Measurements from ENCODE around the gene BDKRB1. TPM values are rescaled to one million over a fixed set of nuclear protein-coding genes. Genes with fewer than 3 reads are reported as not detected.

Gene BDKRB1
- polyA plus RNA-seq, 3 donors: not detected

DNA sequence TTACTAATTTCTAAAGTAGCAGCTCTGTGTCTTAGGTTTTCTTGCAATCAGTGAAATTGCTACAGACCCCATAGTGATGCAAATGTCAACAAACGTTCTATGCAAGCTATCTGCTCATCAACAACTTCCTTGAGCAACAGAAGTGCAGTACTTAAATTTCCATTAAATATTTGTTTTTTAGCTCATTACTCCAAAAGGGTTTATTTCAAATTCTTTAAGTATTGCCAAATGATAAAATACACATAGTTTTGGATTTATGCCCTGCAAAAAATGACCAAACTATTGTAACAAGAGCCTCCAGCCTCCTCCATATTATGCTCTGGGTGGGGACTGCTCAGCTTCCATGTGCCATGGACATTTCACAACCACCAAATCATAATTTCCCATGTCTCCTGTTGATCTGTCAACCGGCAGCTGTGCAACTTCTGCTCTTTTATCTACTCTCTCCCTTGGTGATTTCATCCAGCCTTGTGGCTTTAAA lies 4.4 kb downstream of the BDKRB1 start:
- Histone ChIP-seq H3K27me3 (ENCODE audit: control insufficient read depth in 2 of 2, insufficient read depth in 2 of 2, low read length in 2 of 2) (no peaks in the 10 kb centered on the region), H3K4me3 (replicated peaks in 1 of 3; ENCODE audit: low read depth in 2 of 3, low read length in 3 of 3) (no peak overlapping the region), H3K4me2 (replicated peaks; ENCODE audit: extremely low read depth, low read length, poor library complexity, severe bottlenecking) (no peak overlapping the region), H3K9me3 (replicated peaks in 1 of 2; ENCODE audit: control insufficient read depth in 1 of 2, insufficient read depth in 1 of 2, low read length in 2 of 2) (no peaks in the 10 kb centered on the region), H3K27ac (ENCODE audit: low read depth in 1 of 2, low read length in 2 of 2) (no peak overlapping the region), H3K9ac (ENCODE audit: insufficient read depth, low read length, poor library complexity, severe bottlenecking) (no peak overlapping the region), H3K36me3 (replicated peaks in 1 of 2; ENCODE audit: control insufficient read depth in 1 of 2, insufficient read depth in 2 of 2, low read length in 2 of 2) (no peaks in the 10 kb centered on the region), H3K4me1 (ENCODE audit: control insufficient read depth in 1 of 2, insufficient read depth in 2 of 2, low read length in 2 of 2) (no peaks in the 10 kb centered on the region), H3K79me2 (ENCODE audit: insufficient read depth, low read length) (no peaks in the 10 kb centered on the region), H4K20me1 (ENCODE audit: insufficient read depth, low read length) (no peaks in the 10 kb centered on the region), H2AFZ (ENCODE audit: insufficient read depth, low read depth, low read length, poor library complexity, severe bottlenecking) (no peak overlapping the region)
- H3K27ac Mint-ChIP-seq: no peak overlapping the region
- no peak for DNase-seq
- peaks cover 0 to 8% (median 2%) of the 10 kb centered on the region in 7 donors for H3K9me3 Mint-ChIP-seq
- no peaks in the 10 kb centered on the region for H3K4me1 Mint-ChIP-seq
- TF ChIP-seq, protein P1, sequence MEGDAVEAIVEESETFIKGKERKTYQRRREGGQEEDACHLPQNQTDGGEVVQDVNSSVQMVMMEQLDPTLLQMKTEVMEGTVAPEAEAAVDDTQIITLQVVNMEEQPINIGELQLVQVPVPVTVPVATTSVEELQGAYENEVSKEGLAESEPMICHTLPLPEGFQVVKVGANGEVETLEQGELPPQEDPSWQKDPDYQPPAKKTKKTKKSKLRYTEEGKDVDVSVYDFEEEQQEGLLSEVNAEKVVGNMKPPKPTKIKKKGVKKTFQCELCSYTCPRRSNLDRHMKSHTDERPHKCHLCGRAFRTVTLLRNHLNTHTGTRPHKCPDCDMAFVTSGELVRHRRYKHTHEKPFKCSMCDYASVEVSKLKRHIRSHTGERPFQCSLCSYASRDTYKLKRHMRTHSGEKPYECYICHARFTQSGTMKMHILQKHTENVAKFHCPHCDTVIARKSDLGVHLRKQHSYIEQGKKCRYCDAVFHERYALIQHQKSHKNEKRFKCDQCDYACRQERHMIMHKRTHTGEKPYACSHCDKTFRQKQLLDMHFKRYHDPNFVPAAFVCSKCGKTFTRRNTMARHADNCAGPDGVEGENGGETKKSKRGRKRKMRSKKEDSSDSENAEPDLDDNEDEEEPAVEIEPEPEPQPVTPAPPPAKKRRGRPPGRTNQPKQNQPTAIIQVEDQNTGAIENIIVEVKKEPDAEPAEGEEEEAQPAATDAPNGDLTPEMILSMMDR (IDR thresholded peaks at IDR 0.05): no peak
- no peak overlapping the region for H3K4me3 Mint-ChIP-seq
- H3K27me3 Mint-ChIP-seq (ENCODE audit: low read depth in 3 of 3): peaks cover 5 to 22% (median 14%) of the 10 kb centered on the region in 3 donors
- 54% methylated on average over 2 of the region's 2 CpGs for WGBS (ENCODE audit: insufficient coverage)
- H3K36me3 Mint-ChIP-seq: no peaks in the 10 kb centered on the region
- intact Hi-C loops (cut with micrococcal nuclease): no loop called here

- H3K27ac ChIP-seq (ENCODE audit: low read depth in 1 of 2, low read length in 2 of 2): no peak overlapping the region
- TF ChIP-seq, protein P1 (IDR thresholded peaks at IDR 0.05): no peak
- H3K4me1 ChIP-seq (ENCODE audit: control insufficient read depth in 1 of 2, insufficient read depth in 2 of 2, low read length in 2 of 2): no peaks in the 10 kb centered on the region
- Mint-ChIP-seq H3K36me3 (no peaks in the 10 kb centered on the region), H3K9me3 (peaks cover 0 to 8% (median 2%) of the 10 kb centered on the region in 7 donors), H3K4me1 (no peaks in the 10 kb centered on the region), H3K27ac (no peak overlapping the region), H3K4me3 (no peak overlapping the region), H3K27me3 (ENCODE audit: low read depth in 3 of 3) (peaks cover 5 to 22% (median 13%) of the 10 kb centered on the region in 3 donors)
- 90% methylated on average over 3 of the region's 5 CpGs for WGBS (ENCODE audit: insufficient coverage)
- H3K79me2 ChIP-seq (ENCODE audit: insufficient read depth, low read length): no peaks in the 10 kb centered on the region
- H3K9ac ChIP-seq (ENCODE audit: insufficient read depth, low read length, poor library complexity, severe bottlenecking): no peak overlapping the region
- H2AFZ ChIP-seq (ENCODE audit: insufficient read depth, low read depth, low read length, poor library complexity, severe bottlenecking): no peak overlapping the region
- H3K27me3 ChIP-seq (ENCODE audit: control insufficient read depth in 2 of 2, insufficient read depth in 2 of 2, low read length in 2 of 2): no peaks in the 10 kb centered on the region
- no peak overlapping the region for H3K4me2 ChIP-seq (replicated peaks; ENCODE audit: extremely low read depth, low read length, poor library complexity, severe bottlenecking)
- no peak for DNase-seq
- H3K36me3 ChIP-seq (replicated peaks in 1 of 2; ENCODE audit: control insufficient read depth in 1 of 2, insufficient read depth in 2 of 2, low read length in 2 of 2): no peaks in the 10 kb centered on the region
- H3K4me3 ChIP-seq (replicated peaks in 1 of 3; ENCODE audit: low read depth in 2 of 3, low read length in 3 of 3): no peak overlapping the region
- intact Hi-C loops (cut with micrococcal nuclease): no loop called here
- H3K9me3 ChIP-seq (replicated peaks in 1 of 2; ENCODE audit: control insufficient read depth in 1 of 2, insufficient read depth in 1 of 2, low read length in 2 of 2): no peaks in the 10 kb centered on the region
- no peaks in the 10 kb centered on the region for H4K20me1 ChIP-seq (ENCODE audit: insufficient read depth, low read length)
Measured at GRCh38 chr14:96261053-96261452, 5.0 kb downstream of the BDKRB1 start.
